Measurements from ENCODE around the gene C20orf204.

Gene C20orf204

DNA sequence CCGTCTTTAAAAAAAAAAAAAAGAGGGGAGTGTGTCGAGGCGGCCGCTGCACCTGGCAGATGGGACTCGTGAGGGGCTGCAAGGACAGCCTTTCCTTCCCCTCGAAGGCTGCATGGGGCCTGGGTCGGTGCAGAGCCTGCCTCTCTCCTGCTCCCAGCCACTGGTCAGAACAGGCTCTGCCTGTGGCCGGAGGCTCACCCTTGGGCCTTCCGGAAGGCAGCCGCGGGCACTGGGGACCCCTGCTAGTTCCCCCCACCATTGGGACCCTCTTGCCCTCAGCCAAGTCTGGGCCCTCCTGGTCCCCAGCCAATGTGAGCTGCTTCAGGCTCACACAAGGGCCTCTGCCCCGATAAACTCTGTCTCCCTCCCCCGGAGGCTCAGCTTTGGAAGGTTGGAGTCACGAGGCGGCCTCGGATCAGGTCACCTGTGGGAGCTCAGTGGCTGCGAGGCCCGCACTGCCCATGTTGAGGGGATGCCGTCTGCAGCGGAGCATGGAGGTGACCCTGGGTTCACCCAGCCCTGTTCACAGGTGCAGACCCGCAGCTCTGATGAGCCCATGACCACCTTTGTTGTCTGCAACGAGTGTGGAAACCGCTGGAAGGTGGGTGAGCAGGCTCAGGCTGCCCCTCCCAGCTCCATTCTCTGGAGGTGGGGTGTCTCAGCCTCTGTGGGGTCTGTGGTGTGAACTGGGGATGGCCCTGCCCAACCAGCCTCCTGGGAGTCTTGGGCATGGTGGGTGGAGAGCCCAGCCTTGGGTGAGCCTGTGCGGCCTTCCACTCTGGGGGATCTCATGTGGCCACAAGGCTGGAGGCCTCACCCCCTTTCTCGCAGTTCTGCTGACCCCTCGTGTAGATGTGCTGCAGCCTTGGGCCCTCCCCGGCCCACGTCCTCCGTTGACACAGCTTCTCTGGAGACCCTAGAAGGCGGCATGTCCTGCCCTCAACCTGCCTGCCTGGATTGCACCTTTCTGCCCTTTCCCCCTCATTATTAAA is 35.7 kb downstream of the C20orf204 start:
- H3K36me3 Mint-ChIP-seq = peaks cover 21% of the 10 kb centered on the region
- H3K27me3 Mint-ChIP-seq = no peaks in the 10 kb centered on the region
- no peaks in the 10 kb centered on the region for H3K9me3 Mint-ChIP-seq
- peaks cover 56% of the 10 kb centered on the region for H3K4me1 Mint-ChIP-seq
- peak overlapping the region; percentile 37 for H3K27ac Mint-ChIP-seq
- CTCF ChIA-PET = interaction anchor here (0.7 to 3.2 kb wide), 3 partner anchors 14 to 91 kb away, joined by 3 to 10 read pairs (median 4); no protein-coding TSS in a partner anchor
- no peak for DNase-seq
- no peak overlapping the region for H3K4me3 Mint-ChIP-seq

DNA sequence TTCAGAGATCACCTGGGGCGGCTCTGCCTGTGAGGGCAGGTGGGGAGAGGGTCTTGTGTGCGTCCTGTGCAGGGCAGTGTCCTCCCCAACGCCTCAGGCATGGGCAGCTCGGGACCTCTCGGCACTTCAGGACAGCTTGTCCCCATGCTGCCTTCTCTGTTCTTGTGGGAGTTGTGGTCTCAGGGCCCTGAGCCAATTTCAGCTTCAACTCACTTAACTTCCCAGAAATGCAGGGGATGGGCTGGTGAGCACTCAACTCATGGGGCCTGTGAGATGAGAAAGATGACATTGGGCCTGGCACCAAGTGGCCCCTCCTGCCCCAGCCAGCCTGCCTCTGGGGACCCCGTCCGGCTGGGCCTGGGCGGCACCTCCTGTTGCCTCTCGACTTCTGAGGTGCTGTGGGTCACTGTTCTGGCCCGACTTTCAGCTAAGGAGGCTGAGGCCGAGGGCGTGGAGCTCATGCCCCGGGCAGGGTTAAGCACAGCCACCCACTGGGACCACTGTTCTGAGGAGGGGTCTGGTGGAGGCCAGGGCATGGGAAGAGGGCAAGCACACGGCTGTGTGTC is 36.6 kb downstream of the C20orf204 start:
- no peak overlapping the region for H3K27ac Mint-ChIP-seq
- H3K4me1 Mint-ChIP-seq = peaks cover 51% of the 10 kb centered on the region

DNA sequence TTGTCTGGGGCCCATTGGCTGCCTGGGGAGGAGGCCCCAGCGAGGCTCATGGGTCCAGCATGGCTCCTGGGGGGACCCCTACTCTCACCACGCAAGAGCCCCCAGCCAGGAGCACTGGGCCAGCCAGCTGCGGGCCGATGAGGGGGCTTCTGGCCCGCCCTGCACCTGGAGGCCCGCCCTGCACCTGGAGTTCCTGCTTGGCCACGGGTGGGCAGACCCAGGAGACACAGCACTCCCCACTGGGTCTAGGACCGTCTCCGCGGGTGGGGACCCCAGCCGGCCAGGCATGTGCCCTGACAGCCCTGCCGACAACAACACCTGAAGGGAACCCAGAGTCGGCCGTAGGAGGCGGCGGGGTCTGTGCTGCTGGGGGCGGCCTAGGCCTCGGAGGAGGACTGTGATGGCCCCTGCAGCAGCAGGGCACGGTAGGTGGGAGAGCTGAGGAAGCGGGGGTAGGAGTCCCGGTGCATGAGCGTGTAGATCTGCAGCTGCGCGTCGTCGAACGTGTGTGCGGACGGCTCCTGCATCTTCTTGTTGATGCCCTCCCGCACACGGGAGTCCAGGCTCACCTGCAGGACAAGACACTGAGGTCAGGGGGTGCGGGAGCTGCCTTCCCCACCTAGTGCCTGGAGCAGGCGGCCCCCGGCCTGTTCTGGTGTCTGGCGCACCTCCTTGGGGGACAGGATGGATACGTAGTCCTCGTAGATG is 37.6 kb downstream of the C20orf204 start:
- H3K27ac Mint-ChIP-seq = no peak overlapping the region
- CTCF ChIA-PET = interaction anchor here (0.6 to 3.2 kb wide), 2 partner anchors 46 to 1271 kb away, joined by 3 to 10 read pairs; no protein-coding TSS in a partner anchor
- no peaks in the 10 kb centered on the region for H3K9me3 Mint-ChIP-seq
- no peak overlapping the region for H3K4me3 Mint-ChIP-seq
- no peak for DNase-seq
- H3K27me3 Mint-ChIP-seq = no peaks in the 10 kb centered on the region
- peaks cover 45% of the 10 kb centered on the region for H3K4me1 Mint-ChIP-seq
- peaks cover 32% of the 10 kb centered on the region for H3K36me3 Mint-ChIP-seq

More for the DNA sequence above, 36.6 kb downstream of the C20orf204 start:
- CTCF ChIA-PET = interaction anchor here (0.7 to 3.2 kb wide), 2 partner anchors 48 to 92 kb away, joined by 3 to 10 read pairs; no protein-coding TSS in a partner anchor
- Mint-ChIP-seq H3K27me3 (no peaks in the 10 kb centered on the region), H3K4me3 (no peak overlapping the region), H3K36me3 (peaks cover 26% of the 10 kb centered on the region), H3K9me3 (no peaks in the 10 kb centered on the region)
- DNase-seq = no peak

DNA sequence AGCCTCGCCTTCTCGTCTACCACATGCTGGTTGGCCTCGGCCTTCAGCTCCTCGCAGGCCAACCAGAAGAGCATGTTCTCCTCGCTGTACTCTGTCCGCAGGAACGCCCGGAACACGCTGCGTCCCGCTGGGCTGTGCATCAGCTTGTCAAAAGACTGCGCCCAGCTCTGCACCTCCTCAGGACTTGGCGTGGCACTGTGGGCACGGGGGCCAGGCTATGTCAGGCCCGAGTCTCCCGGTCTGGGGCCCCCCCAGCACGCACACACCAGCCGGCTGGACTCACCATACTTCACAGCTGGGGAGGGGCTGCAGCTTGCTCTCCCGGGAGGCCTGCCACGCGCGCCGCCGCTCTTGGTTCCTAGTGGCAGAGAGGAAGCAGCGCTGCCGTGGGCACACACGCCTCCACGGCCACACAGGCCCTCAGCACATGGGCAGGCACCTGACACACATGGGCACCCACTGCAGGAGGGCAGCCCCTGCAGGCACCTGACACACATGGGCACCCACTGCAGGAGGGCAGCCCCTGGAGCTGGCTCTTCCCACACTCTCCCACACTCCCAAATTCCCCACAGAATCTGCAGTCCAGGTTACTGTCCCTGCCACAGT is 38.3 kb downstream of the C20orf204 start:
- Mint-ChIP-seq H3K4me1 (peaks cover 41% of the 10 kb centered on the region), H3K36me3 (peaks cover 37% of the 10 kb centered on the region), H3K27ac (no peak overlapping the region), H3K4me3 (no peak overlapping the region), H3K9me3 (no peaks in the 10 kb centered on the region), H3K27me3 (no peaks in the 10 kb centered on the region)
- no peak for DNase-seq
- CTCF ChIA-PET = interaction anchor here (0.6 to 3.2 kb wide), 2 partner anchors 46 to 1272 kb away, joined by 3 to 10 read pairs; no protein-coding TSS in a partner anchor

DNA sequence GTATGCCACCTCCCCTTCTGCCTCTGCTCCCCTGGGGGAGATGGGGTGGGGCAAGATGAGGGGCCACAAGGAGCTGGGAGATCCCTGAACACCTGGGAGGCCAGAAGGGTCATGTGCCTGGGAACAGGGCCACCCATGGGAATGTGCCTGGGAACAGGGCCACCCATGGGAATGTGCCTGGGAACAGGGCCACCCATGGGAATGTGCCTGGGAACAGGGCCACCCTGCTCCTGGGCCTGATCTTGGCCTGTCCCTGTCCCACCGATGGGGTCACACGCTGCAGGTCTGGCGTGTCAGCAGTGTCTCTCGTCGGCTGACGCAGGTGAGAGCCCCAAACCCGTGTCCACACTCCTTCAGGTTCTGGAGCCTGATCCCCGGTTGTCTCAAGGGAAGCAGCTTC is 39.0 kb downstream of the C20orf204 start:
- CTCF ChIA-PET = interaction anchor here (1.1 kb wide), 1 partner anchor 36 kb away, joined by 4 read pairs; no protein-coding TSS in a partner anchor
- DNase-seq = no peak
- Mint-ChIP-seq H3K9me3 (no peaks in the 10 kb centered on the region), H3K27me3 (no peaks in the 10 kb centered on the region), H3K4me3 (no peak overlapping the region), H3K27ac (no peak overlapping the region), H3K4me1 (peaks cover 41% of the 10 kb centered on the region), H3K36me3 (peaks cover 37% of the 10 kb centered on the region)

DNA sequence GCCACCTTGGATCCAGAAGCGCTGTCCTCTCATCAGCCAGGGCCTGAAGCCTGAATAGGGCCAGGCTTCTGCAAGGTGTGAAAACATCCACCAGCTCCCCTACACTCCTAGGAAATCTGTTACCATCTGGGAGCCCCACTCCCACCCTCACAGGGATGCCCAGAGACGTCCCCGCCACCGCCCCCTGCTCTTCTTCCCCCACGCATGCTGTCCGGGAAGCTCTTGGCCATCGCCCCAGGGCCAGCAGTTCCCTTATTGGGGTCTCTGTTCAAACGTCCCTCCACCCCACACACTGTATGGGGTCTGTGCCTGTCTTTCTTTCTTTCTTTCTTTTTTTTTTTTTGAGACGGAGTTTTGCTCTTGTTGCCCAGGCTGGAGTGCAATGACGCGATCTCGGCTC is 39.6 kb downstream of the C20orf204 start:
- Mint-ChIP-seq H3K36me3 (peaks cover 37% of the 10 kb centered on the region), H3K27ac (no peak overlapping the region), H3K27me3 (peaks cover 4% of the 10 kb centered on the region), H3K4me1 (peaks cover 47% of the 10 kb centered on the region), H3K9me3 (no peaks in the 10 kb centered on the region), H3K4me3 (no peak overlapping the region)
- CTCF ChIA-PET = interaction anchor here (1.1 kb wide), 1 partner anchor 37 kb away, joined by 4 read pairs; no protein-coding TSS in a partner anchor
- DNase-seq = no peak

DNA sequence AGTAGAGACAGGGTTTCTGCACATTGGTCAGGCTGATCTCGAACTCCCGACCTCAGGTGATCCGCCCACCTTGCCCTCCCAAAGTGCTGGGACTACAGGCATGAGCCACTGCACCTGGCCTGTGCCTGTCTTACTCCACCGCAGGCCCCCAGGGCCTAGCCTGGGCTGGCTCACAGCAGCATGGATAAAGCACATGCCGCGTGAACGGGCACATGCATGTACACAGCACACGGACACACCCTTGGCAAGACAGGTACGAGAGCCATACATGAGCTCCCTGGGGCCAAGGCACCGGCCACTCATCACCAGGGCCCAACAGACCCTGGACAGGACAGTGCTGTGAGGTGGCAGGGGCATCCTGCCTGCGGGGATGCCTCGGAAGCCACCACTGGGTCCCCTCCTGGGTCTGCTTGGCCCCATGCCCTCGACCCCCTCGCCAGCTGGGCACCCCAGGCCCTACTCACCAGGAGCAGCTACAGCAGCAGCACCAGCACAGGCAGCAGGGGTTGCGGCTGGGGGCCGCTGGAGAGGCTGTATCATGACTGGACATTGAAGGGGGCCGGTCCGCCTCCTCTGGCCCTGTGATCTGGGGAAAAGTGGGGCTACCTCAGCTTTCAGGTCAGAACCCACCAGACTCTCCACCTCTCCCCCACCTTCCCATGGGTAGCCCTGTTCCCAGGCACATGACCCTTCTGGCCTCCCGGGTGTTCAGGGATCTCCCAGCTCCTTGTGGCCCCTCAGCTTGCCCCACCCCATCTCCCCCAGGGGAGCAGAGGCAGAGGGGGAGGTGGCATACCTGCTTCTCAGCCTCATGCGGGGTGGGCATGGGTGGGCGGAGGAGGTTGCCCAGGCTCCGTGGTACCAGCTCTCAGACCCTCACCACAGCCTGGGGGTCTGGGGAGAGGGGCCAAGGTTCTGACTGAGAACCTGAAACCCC is 40.3 kb downstream of the C20orf204 start:
- Mint-ChIP-seq H3K9me3 (no peaks in the 10 kb centered on the region), H3K4me3 (peak overlapping the region; percentile 94)
- DNase-seq = no peak

DNA sequence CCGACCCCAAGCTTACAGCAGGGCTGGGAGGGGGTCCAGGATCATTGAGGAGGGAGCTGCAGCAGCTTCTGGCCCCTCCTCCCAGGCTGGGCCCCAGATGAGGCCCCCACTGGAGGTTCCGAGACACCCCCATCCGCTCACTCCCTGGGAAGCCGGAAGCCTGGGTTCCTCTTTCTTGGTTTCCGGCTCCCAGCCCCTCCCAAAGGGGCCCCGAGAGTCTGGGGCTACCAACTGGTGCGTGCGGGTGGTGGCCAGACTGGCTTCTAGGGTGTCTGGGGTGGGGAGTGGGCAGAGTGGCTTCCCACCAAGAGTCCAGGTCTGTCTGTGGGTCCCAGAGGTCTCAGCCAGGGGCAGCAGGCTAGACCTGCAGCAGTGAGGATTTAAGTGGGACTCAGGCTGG is 41.1 kb downstream of the C20orf204 start:
- DNase-seq = peak; percentile 69
- peaks cover 55% of the 10 kb centered on the region for H3K4me1 Mint-ChIP-seq
- H3K27me3 Mint-ChIP-seq = peaks cover 19% of the 10 kb centered on the region
- CTCF ChIA-PET = interaction anchor here (1.1 kb wide), 1 partner anchor 28 kb away, joined by 3 read pairs; the partner anchor contains the start of gene SOX18
- H3K36me3 Mint-ChIP-seq = peaks cover 37% of the 10 kb centered on the region
- H3K27ac Mint-ChIP-seq = peak overlapping the region; percentile 92
- H3K9me3 Mint-ChIP-seq = no peaks in the 10 kb centered on the region
- peak overlapping the region; percentile 94 for H3K4me3 Mint-ChIP-seq

More for the DNA sequence above, 40.3 kb downstream of the C20orf204 start:
- CTCF ChIA-PET = interaction anchor here (1.1 kb wide), 1 partner anchor 38 kb away, joined by 4 read pairs; no protein-coding TSS in a partner anchor
- Mint-ChIP-seq H3K27me3 (peaks cover 12% of the 10 kb centered on the region), H3K4me1 (peaks cover 50% of the 10 kb centered on the region), H3K36me3 (peaks cover 37% of the 10 kb centered on the region), H3K27ac (peak overlapping the region; percentile 67)

DNA sequence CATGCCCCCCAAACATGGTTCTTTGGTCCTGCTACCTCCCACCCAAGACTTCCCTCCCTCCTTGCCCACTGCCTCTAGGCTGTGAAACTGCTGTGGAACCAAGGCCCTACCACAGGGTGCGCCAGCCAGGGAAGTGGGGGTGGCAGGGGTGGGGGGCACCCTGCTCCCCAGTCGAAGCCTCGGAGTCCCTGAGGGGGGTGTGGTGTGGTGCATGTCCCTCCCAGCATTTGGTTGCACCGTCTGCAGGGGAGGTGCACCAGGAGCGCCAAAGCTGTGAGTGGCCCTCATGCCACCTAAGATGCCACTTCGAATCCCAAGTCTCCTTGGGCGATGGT is 41.5 kb downstream of the C20orf204 start:
- CTCF ChIA-PET = interaction anchor here (1.1 to 2.8 kb wide), 2 partner anchors 28 to 97 kb away, joined by 3 to 9 read pairs; partner anchors contain the start of genes PRPF6, SAMD10 and SOX18
- H3K27me3 Mint-ChIP-seq = peaks cover 23% of the 10 kb centered on the region
- H3K27ac Mint-ChIP-seq = peak overlapping the region; percentile 92
- H3K4me3 Mint-ChIP-seq = peak overlapping the region; percentile 94
- DNase-seq = no peak
- H3K9me3 Mint-ChIP-seq = no peaks in the 10 kb centered on the region
- peaks cover 55% of the 10 kb centered on the region for H3K4me1 Mint-ChIP-seq
- peaks cover 35% of the 10 kb centered on the region for H3K36me3 Mint-ChIP-seq

DNA sequence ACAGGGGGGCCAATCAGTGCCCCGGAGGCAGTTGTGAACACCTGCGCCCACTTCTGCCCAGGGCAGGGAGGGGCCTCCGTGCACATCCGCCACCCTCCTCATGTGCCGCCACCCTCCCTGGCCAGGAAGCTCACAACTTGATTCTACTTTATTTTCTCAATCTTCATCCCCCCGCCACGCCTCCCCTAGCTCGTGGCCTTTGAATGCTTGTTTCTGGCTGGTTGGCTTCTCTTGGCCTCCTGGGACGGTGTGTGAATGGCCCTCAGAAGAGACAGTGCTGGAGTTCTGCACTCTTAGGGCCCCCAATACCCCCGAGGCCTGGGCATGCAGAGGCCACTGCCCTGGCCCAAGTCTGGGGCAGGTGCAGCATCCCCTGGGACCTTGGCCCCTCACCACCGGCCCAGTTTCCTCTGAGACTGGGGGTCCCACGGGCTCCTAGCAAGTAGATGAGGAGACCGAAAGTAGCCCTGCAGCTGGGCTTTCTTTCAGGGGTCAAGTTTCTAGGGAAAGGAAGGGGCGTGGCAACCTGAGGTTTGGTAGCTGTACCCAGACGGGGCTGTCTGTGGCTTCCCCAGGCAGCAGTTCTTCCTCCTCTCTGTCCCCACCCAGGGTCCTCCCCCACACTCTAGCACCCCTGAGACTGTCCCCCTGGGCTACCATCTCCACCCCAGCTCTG is 42.0 kb downstream of the C20orf204 start:
- peak; percentile 87 for DNase-seq
- Mint-ChIP-seq H3K27ac (peak overlapping the region; percentile 92), H3K36me3 (peaks cover 35% of the 10 kb centered on the region)

DNA sequence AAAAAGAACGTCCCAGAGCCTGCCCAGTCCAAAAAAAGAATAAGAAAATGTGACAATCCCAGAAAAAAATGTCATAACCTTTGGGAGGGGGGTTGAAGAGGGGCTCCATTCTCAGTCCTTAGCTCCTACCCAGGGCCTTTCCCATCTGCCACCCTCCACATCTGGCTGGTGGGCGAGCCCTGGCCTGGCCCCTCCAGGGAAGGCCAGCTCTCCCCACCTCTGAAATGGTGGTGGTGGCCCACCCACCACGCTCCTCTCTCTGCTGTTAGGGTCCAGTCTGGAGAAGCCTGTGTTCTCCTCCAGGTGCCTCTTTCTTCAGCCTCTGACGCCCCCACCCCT is 42.9 kb downstream of the C20orf204 start:
- Mint-ChIP-seq H3K4me3 (peak overlapping the region; percentile 94), H3K27ac (peak overlapping the region; percentile 92), H3K9me3 (no peaks in the 10 kb centered on the region), H3K36me3 (peaks cover 32% of the 10 kb centered on the region), H3K27me3 (peaks cover 33% of the 10 kb centered on the region), H3K4me1 (peaks cover 52% of the 10 kb centered on the region)
- DNase-seq = no peak
- CTCF ChIA-PET = interaction anchor here (1.4 to 2.8 kb wide), 2 partner anchors 43 to 99 kb away, joined by 7 to 9 read pairs; partner anchors contain the start of genes PRPF6 and SAMD10

More for the DNA sequence above, 42.0 kb downstream of the C20orf204 start:
- Mint-ChIP-seq H3K4me3 (peak overlapping the region; percentile 94), H3K9me3 (no peaks in the 10 kb centered on the region), H3K27me3 (peaks cover 29% of the 10 kb centered on the region), H3K4me1 (peaks cover 55% of the 10 kb centered on the region)
- CTCF ChIA-PET = interaction anchor here (1.1 to 2.8 kb wide), 2 partner anchors 29 to 98 kb away, joined by 3 to 9 read pairs; partner anchors contain the start of genes PRPF6, SAMD10 and SOX18
